Upper lobe of left lung (tissue), 6 donors: ENCODE data around the gene ALPG. TPM values are rescaled to one million over a fixed set of nuclear protein-coding genes. Genes with fewer than 3 reads are reported as not detected.
"Not testable (repeated sequence)": the region's sequence is repeated elsewhere in the genome, so short reads cannot be mapped to it uniquely, and the experiment has no call there.

Source experiments
- ATAC-seq, 2 donors: fragments of 200-7000 bp; cut with Tn5 transposase; one replicate each; pipeline ENCODE4 v1.9.1; 2022; ENCODE audit warnings: mild to moderate bottlenecking in 2 of 2, moderate library complexity in 2 of 2; ENCODE audit not compliant: low FRiP score in 2 of 2
- DNase-seq, 2 donors: peaks; one replicate each; pipeline ENCODE4 v3.0.0-alpha.2; 2019 to 2020
- H3K27ac ChIP-seq, 4 donors: fragments of 200-600 bp; sonication (generic); one replicate each; pipeline ENCODE4 v1.5.1; 2016 to 2019
- H3K27me3 ChIP-seq, 4 donors: fragments of 200-600 bp; sonication (generic); one replicate each; pipeline ENCODE4 v1.5.1; 2017 to 2019
- H3K36me3 ChIP-seq, 4 donors: fragments of 200-600 bp; sonication (generic); one replicate each; pipeline ENCODE4 v1.5.1; 2016 to 2019
- H3K4me1 ChIP-seq, 4 donors: fragments of 200-600 bp; sonication (generic); one replicate each; pipeline ENCODE4 v1.5.1; 2018 to 2019
- H3K4me3 ChIP-seq, 4 donors: fragments of 200-600 bp; sonication (generic); one replicate each; pipeline ENCODE4 v1.5.1; 2017 to 2019; ENCODE audit warnings: mild to moderate bottlenecking in 2 of 4, moderate library complexity in 1 of 4
- H3K9me3 ChIP-seq, 4 donors: fragments of 200-600 bp; sonication (generic); one replicate each; pipeline ENCODE4 v1.5.1; 2018 to 2019
- CTCF ChIP-seq, 6 experiments: fragments of 450-650 bp in 4 of 6; fragments of 200-600 bp in 2 of 6; sonication (generic) in 2 of 6; IDR thresholded peaks; one replicate each; pipeline ENCODE4 v1.5.1; 2016 to 2019; ENCODE audit warnings: antibody characterized with exemption in 6 of 6
- EP300 ChIP-seq, 4 donors: sonication (generic); formaldehyde crosslinking; IDR thresholded peaks; one replicate each; pipeline ENCODE4 v1.5.1; 2017; ENCODE audit warnings: antibody characterized with exemption in 4 of 4, control low read depth in 2 of 4
- POLR2A ChIP-seq, 4 donors: fragments of 450-650 bp; IDR thresholded peaks; one replicate each; pipeline ENCODE4 v1.5.1; 2016 to 2017; ENCODE audit warnings: antibody characterized with exemption in 4 of 4, mild to moderate bottlenecking in 2 of 4
- POLR2AphosphoS5 ChIP-seq, 2 donors: sonication (generic); formaldehyde crosslinking; IDR thresholded peaks; one replicate each; pipeline ENCODE4 v1.5.1; 2017; ENCODE audit warnings: antibody characterized with exemption in 2 of 2
- WGBS, 2 donors: methylation state at CpG; one replicate each; pipeline ENCODE4 v1.1.5; 2017 to 2018; 5-methylcytosine and 5-hydroxymethylcytosine counted together
- total RNA-seq, 6 donors: library from RNA; depleted of rRNA in 4 of 6; stranded (reverse); fragments of >200 nt in 4 of 6; gene quantifications; one replicate each; pipeline versions ENCODE4 v1.1.0 to v1.2.1, GENCODE V29; 2016 to 2021
- donor health status: DM: no; HTN: no; CAD: no; lungs with moderate emphysema.
- donor health status: DM: no; HTN: yes; CAD: no; lungs with severe emphysema.

Gene ALPG
- total RNA-seq, 6 donors from 2014 or later, result 0.91 to 2.3 (median 1.4) TPM; not detected in 2

DNA sequence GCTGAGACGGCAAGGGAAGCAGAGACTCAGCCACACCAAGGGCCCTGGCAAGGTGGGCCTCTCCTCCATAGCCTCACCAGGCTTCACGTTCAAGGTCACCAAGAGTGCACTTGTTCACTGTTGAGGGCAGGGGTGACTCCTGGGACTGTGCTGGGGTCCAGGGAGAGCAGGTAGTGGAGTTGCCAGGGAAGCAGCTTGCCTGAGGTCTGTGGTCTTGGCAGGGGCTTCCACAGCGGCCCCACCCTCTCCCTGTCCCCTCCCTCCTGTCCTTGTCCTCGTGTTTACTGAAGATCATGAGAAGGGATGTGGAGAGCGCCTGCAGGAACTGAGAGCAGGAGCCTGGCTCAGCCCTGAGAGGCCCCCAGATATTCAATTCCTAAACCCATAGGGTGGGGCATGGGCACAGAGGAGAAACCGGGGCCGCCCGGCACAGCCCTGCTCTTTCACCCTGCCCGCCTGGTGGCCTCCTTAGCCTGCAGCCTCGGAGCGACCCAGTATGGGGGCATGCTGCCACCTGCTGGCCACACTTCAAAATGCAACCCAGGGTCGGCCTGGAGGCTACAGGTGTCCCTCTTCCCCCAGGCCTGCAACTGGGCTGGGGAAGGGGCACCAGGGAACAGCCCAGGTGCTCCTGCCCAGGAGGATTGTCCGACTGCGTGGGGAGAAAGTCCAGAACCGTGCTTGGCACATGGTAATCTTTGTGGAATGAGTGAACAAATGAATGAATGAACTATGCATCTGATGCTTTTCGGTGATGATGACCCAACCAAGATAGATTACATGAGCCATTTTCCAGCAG is 33.8 kb downstream of the ALPG start:
- peak; percentile 89 for ATAC-seq

GRCh38 chr2:232441147-232441651 is 34.6 kb downstream of the ALPG start:
- Histone ChIP-seq H3K27me3 (no peaks in the 10 kb centered on the region), H3K27ac (no peak overlapping the region), H3K36me3 (no peaks in the 10 kb centered on the region), H3K4me1 (peaks cover 0 to 6% (median 3%) of the 10 kb centered on the region in 4 donors), H3K9me3 (no peaks in the 10 kb centered on the region), H3K4me3 (no peak overlapping the region)
- WGBS, 2 donors, result 69 to 81% methylated on average over 6 to 9 of the region's 12 CpGs
- peak in 1 of 2 donors; percentile 8 for DNase-seq
- no peak for ATAC-seq
- no peak for TF ChIP-seq POLR2A (IDR thresholded peaks at IDR 0.05)
- TF ChIP-seq EP300 (IDR thresholded peaks at IDR 0.05), result no peak
- TF ChIP-seq CTCF (IDR thresholded peaks at IDR 0.05), result no peak
- no peak for TF ChIP-seq POLR2AphosphoS5 (IDR thresholded peaks at IDR 0.05)

More for the DNA sequence above, 33.8 kb downstream of the ALPG start:
- H3K36me3 ChIP-seq, H3K9me3 ChIP-seq, H3K4me1 ChIP-seq, H3K27ac ChIP-seq, H3K27me3 ChIP-seq, H3K4me3 ChIP-seq: not testable (repeated sequence)
- peak; percentile 83 to 86 for DNase-seq
- peak; percentile 87 to 96 (median 93) for TF ChIP-seq CTCF (IDR thresholded peaks at IDR 0.05)
- 13 to 19% methylated on average over 5 to 15 of the region's 16 CpGs for WGBS, 2 donors

DNA sequence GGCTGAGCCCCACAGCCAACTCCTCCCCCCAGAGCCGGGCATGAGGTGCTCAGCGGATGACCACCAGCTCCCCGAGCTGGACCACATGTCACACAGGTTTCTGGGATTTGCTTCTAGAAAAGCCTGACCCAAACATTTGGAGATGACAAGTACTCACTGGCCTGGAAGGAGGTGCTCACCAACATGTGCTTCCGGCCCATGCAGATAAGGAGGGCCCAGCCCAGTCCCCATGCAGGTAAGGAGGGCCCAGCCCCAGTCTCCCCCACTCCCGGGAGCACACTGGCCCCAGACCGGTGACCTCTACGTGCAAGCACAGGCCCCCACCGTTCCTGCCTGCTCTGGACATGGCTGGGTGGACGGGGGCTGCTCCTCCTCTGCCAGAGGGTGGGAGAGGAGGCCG is 35.3 kb downstream of the ALPG start:
- not testable (repeated sequence) for H3K36me3 ChIP-seq, H3K4me3 ChIP-seq, H3K9me3 ChIP-seq, H3K4me1 ChIP-seq, H3K27ac ChIP-seq, H3K27me3 ChIP-seq, ATAC-seq
- 77% methylated on average over 7 of the region's 10 CpGs; no CpG with 5 or more reads in 1 of the 2 donors for WGBS, 2 donors
- peak in 1 of 2 donors; percentile 62 for DNase-seq

GRCh38 chr2:232442431-232442830 is 35.8 kb downstream of the ALPG start:
- 49 to 73% methylated on average over 3 to 8 of the region's 13 CpGs for WGBS, 2 donors

DNA sequence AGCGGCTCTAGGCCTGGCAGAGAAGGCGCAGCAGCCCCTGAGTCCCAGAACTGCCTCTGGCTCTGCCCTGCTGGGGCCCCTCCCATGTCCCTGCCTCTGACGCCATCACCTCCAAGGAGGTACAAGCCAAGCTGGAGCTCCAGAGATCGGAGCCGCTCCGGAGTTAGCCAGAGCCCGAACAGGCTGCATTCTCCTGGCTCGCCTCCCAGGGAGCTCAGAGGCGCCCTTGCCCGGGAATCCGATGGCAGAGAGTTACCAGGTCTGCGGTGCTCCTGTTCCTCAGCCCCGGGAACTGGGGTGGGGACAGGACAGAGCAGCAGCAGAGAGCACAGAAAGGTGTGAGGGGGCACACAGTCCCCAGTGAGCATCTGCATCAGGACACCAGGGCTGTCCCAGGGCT is 36.4 kb downstream of the ALPG start:
- not testable (repeated sequence) for H3K4me1 ChIP-seq, H3K9me3 ChIP-seq, H3K27ac ChIP-seq, H3K27me3 ChIP-seq, H3K4me3 ChIP-seq, DNase-seq, H3K36me3 ChIP-seq, ATAC-seq
- WGBS, 2 donors, result 72% methylated on average over 6 of the region's 13 CpGs; no CpG with 5 or more reads in 1 of the 2 donors

More at GRCh38 chr2:232442431-232442830, 35.8 kb downstream of the ALPG start:
- not testable (repeated sequence) for H3K9me3 ChIP-seq, ATAC-seq, H3K4me3 ChIP-seq, DNase-seq, H3K4me1 ChIP-seq, H3K36me3 ChIP-seq, H3K27ac ChIP-seq, H3K27me3 ChIP-seq

DNA sequence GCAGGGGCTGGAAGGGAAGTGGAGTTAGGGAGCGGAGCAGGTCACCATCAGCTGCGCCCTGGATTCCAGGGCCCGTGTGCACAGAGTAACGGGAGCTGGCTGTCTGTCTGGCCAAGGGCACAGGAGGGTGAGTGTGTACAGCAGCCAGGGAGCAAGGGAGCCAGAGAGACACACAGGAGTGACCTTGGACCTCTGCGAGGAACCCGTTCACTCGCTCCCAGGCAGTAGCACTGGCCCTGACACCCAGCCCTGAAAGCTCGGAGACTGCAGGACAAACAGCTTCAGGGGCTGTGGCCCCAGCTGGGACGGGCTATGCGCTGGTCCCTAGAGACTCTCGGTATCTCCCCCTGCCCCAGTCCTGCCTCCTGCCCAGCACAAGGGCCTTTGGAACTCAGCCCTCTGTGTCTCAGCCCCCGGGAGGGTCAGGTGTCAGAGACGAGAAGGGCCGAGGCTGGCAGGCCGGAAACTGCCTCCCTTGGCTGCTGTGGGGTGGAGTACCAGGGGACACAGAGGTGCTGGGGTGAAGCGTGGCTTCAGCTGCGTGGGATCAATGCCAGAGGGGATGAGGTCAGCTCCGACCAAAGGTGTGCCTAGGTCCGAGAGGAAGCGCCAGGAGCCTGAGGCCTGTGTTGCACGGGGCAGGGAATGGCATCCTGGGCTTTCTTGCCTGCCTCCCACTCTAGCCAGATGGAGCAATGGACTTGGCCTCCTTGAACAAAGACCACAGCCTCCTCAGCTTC is 37.2 kb downstream of the ALPG start:
- ATAC-seq, H3K27ac ChIP-seq, H3K4me1 ChIP-seq, H3K27me3 ChIP-seq, H3K36me3 ChIP-seq, H3K4me3 ChIP-seq, H3K9me3 ChIP-seq: not testable (repeated sequence)
- peak in 1 of 2 donors; percentile 69 for DNase-seq
- 72 to 100% methylated on average over 1 to 13 of the region's 21 CpGs for WGBS, 2 donors
